Ovary (tissue), 9 donors: ENCODE results near the gene ACTBL2. TPM values are rescaled to one million over a fixed set of nuclear protein-coding genes. Genes with fewer than 3 reads are reported as not detected.

Experiments
- DNase-seq, 5 donors: peaks; one replicate each; pipeline ENCODE4 v3.0.0-alpha.2; 2019 to 2020
- H3K27ac ChIP-seq, 2 donors: fragments of 200-600 bp; one replicate each; pipeline versions ENCODE4 v1.5.1 to v1.8.0; 2019 to 2022
- H3K27me3 ChIP-seq: fragments of 200-600 bp; one replicate; pipeline ENCODE4 v1.8.0; 2022
- H3K36me3 ChIP-seq: fragments of 200-600 bp; sonication (generic); one replicate; pipeline ENCODE4 v1.5.1; 2019
- H3K4me1 ChIP-seq: one replicate; pipeline ENCODE4 v1.8.1; 2013; ENCODE audit warnings: mild to moderate bottlenecking, moderate library complexity; ENCODE audit not compliant: insufficient read depth
- H3K4me3 ChIP-seq: fragments of 200-600 bp; sonication (generic); one replicate; pipeline ENCODE4 v1.5.1; 2017
- H3K9me3 ChIP-seq, 2 donors: fragments of 200-600 bp in 1 of 2; sonication (generic) in 1 of 2; one replicate each; pipeline versions ENCODE4 v1.5.1 to v1.8.1; 2013 to 2019; ENCODE audit warnings: mild to moderate bottlenecking in 1 of 2, moderate library complexity in 1 of 2
- EP300 ChIP-seq: sonication (generic); formaldehyde crosslinking; IDR thresholded peaks from one replicate; pipeline ENCODE4 v1.6.1; 2017; ENCODE audit warnings: antibody characterized with exemption
- POLR2A ChIP-seq: fragments of 450-650 bp; IDR thresholded peaks from one replicate; pipeline ENCODE4 v1.6.1; 2017; ENCODE audit warnings: antibody characterized with exemption, mild to moderate bottlenecking, moderate library complexity
- WGBS, 3 donors: extraction: QIAGEN DNeasy Blood & Tissue Kit in 1 of 3; methylation state at CpG; one replicate each; pipeline versions ENCODE4 v1.1.5 to v1.1.7; 2013 to 2017; 5-methylcytosine and 5-hydroxymethylcytosine counted together
- intact Hi-C, 4 donors: fragments of 100-400 bp; cut with DNase I; formaldehyde crosslinking; loops; one replicate each; pipeline versions ENCODE4 v1.11.0 to v1.15.1; 2022 to 2023
- polyA plus RNA-seq, 2 donors: library from polyadenylated mRNA; stranded (reverse); fragments of 200-250 nt in 1 of 2; fragments of 350-450 nt in 1 of 2; fragmentation: Illumina TruSeq in 1 of 2; extraction: RNeasy Lipid Tissue Mini Kit (QIAGEN cat#74804) in 1 of 2; gene quantifications; one replicate each; pipeline ENCODE4 v1.2.3, GENCODE V29; 2013 to 2014
- total RNA-seq, 7 donors: library from RNA; depleted of rRNA in 2 of 7; stranded (reverse); fragments of >200 nt in 2 of 7; fragmentation: NEBNext Ultra II Directional in 3 of 7; extraction: Animal tissue kit (Norgen Biotek cat#: 25700) in 3 of 7; gene quantifications; one replicate each; pipeline versions ENCODE4 v1.1.0 to v1.2.4, GENCODE V29; 2016 to 2023
- TF ChIP-seq, protein P1 (sequence below), 3 donors: fragments of 450-650 bp in 2 of 3; fragments of 200-600 bp in 1 of 3; IDR thresholded peaks; one replicate each; pipeline versions ENCODE4 v1.5.1 to v1.8.0; 2016 to 2022; ENCODE audit warnings: antibody characterized with exemption in 3 of 3, mild to moderate bottlenecking in 1 of 3
- donor health status: DM: no; HTN: no; CAD: no; lungs with moderate emphysema.
- donor health status: DM: no; HTN: no; CAD: no.
- donor health status: Bipolar disorder and iron deficiency.
- donor health status: DM: yes; HTN: yes; CAD: no.
- donor health status: DM: no; HTN: no; CAD: no.
- donor health status: DM: yes; HTN: yes; CAD: no.

Gene ACTBL2
- total and polyA plus RNA-seq, 9 donors = 0.23 TPM; not detected in 8

DNA sequence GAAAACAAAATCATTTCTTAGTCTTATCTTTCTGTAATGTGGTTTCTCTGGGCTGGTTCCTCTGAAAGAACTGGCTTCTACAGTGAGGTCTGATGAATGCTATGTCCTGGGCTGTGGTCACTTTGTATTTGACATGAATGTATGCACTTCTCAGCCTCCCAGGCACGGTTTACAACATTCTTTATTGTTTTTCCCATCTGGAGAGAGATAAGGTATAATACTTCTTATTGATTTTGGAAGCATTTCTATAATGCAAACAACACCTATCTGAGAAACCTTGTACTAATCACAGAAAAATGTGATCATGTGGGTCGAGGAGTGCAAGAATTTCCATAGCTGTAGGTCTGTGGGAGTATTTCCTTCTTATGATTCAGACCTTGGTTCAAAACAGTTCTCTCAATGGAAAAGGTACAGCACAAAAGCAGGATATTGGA is 46.9 kb downstream of the ACTBL2 start:
- no peak for DNase-seq
- Histone ChIP-seq H3K36me3 (no peaks in the 10 kb centered on the region), H3K27ac (no peak overlapping the region), H3K9me3 (no peaks in the 10 kb centered on the region), H3K4me3 (no peak overlapping the region), H3K27me3 (no peaks in the 10 kb centered on the region), H3K4me1 (no peaks in the 10 kb centered on the region)
- intact Hi-C loops = no loop called here
- TF ChIP-seq EP300 (no peak), POLR2A (no peak)
- TF ChIP-seq, protein P1, sequence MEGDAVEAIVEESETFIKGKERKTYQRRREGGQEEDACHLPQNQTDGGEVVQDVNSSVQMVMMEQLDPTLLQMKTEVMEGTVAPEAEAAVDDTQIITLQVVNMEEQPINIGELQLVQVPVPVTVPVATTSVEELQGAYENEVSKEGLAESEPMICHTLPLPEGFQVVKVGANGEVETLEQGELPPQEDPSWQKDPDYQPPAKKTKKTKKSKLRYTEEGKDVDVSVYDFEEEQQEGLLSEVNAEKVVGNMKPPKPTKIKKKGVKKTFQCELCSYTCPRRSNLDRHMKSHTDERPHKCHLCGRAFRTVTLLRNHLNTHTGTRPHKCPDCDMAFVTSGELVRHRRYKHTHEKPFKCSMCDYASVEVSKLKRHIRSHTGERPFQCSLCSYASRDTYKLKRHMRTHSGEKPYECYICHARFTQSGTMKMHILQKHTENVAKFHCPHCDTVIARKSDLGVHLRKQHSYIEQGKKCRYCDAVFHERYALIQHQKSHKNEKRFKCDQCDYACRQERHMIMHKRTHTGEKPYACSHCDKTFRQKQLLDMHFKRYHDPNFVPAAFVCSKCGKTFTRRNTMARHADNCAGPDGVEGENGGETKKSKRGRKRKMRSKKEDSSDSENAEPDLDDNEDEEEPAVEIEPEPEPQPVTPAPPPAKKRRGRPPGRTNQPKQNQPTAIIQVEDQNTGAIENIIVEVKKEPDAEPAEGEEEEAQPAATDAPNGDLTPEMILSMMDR (IDR thresholded peaks at IDR 0.05) = no peak
- 1 to 14% (median 3%) methylated on average over 2 of the region's 2 CpGs for WGBS, 3 donors

DNA sequence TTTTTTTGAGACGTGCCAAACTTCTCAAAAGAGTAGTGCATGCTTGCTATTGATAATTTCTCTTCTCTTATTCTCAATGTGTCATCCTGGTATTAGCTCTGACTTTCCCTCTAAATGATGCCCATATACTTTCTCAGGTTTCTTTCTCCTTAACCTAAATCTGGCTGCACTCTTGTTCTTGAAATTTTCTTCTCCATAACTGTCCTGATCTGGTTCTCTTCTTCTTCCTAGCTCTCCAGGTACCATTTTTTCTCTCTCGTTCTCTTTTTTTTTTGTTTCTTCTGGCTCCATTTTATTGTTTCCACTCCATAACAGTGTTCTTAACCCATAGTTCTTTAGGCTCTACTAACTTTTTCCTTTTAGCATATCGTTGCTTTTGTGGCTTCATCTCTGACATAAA is 47.9 kb downstream of the ACTBL2 start:
- WGBS, 3 donors = 64 to 82% (median 80%) methylated on average over 3 of the region's 3 CpGs
- H3K27ac ChIP-seq = no peak overlapping the region
- H3K4me3 ChIP-seq = no peak overlapping the region
- intact Hi-C loops = no loop called here
- TF ChIP-seq EP300 (no peak), POLR2A (no peak)
- TF ChIP-seq, protein P1 (IDR thresholded peaks at IDR 0.05) = no peak
- DNase-seq = no peak
- no peaks in the 10 kb centered on the region for H3K36me3 ChIP-seq
- no peaks in the 10 kb centered on the region for H3K27me3 ChIP-seq
- no peaks in the 10 kb centered on the region for H3K4me1 ChIP-seq
- H3K9me3 ChIP-seq = no peaks in the 10 kb centered on the region

DNA sequence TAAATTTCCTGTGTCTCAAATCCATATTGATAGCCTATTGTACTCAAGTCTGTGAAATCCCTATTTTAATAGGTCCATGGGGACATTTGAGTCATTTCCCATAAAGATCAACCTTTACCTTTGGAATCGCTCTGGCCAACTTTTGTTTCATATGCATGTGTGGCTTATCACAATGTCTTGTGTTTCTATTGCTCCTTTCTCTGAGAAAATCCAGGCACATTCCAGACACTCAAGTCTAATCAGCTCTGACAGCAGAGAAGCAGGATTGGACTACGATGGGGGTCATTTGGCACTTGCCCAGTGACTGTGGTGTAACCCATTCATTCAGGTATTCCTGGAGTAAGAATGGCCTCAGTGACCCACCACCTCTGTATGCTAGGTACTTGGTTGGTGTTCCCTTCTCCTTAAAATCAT is 48.4 kb downstream of the ACTBL2 start:
- TF ChIP-seq, protein P1 (IDR thresholded peaks at IDR 0.05) = no peak
- TF ChIP-seq POLR2A (no peak), EP300 (no peak)
- intact Hi-C loops = no loop called here
- Histone ChIP-seq H3K4me1 (no peaks in the 10 kb centered on the region), H3K4me3 (no peak overlapping the region), H3K27me3 (no peaks in the 10 kb centered on the region), H3K36me3 (no peaks in the 10 kb centered on the region), H3K27ac (no peak overlapping the region), H3K9me3 (no peaks in the 10 kb centered on the region)
- no peak for DNase-seq
- 44 to 48% (median 47%) methylated on average over 2 of the region's 2 CpGs for WGBS, 3 donors

DNA sequence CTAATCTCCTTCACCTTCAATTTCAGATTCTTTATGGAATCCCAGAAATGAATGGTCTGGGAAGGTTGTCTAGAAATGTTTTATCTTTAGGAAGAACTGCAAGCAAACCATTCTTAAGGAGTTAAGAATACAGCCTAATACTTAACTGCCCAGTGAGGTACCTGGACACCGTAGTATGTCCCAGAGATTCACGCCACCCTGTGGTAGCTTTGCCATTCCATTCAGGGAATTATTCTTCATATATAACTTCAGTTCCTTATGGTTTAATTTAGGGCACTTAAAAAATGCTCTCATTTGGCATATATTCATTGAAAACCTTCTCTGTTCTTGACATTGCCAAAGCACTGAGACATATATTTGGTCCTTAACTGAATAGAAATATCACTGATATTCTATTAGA is 49.7 kb downstream of the ACTBL2 start:
- Histone ChIP-seq H3K36me3 (no peaks in the 10 kb centered on the region), H3K27ac (no peak overlapping the region), H3K4me1 (no peaks in the 10 kb centered on the region), H3K9me3 (no peaks in the 10 kb centered on the region), H3K4me3 (no peak overlapping the region), H3K27me3 (no peaks in the 10 kb centered on the region)
- intact Hi-C loops = no loop called here
- DNase-seq = no peak
- WGBS, 3 donors = 93 to 98% (median 97%) methylated on average over 2 of the region's 2 CpGs
- no peak for TF ChIP-seq POLR2A
- TF ChIP-seq EP300 = no peak
- TF ChIP-seq, protein P1 (IDR thresholded peaks at IDR 0.05) = no peak
